HepG2 (cell line): ENCODE results near the gene JADE3.

Experiments
- CTCF ChIP-seq: sonication (generic); formaldehyde crosslinking; IDR thresholded peaks from 2 replicates; pipeline ENCODE4 v1.5.0; 2020; ENCODE audit warnings: mild to moderate bottlenecking, missing genetic modification reagents, moderate library complexity
- GTF3A ChIP-seq: sonication (generic); formaldehyde crosslinking; conservative IDR thresholded peaks from 2 replicates; pipeline ENCODE4 v1.4.0; 2020; ENCODE audit warnings: mild to moderate bottlenecking, missing genetic modification reagents
- ZNF33B ChIP-seq: sonication (generic); formaldehyde crosslinking; IDR thresholded peaks from 2 replicates; pipeline ENCODE4 v1.5.1; 2020; ENCODE audit warnings: mild to moderate bottlenecking, missing genetic modification reagents
- TF ChIP-seq, protein P1 (sequence below): sonication (generic); formaldehyde crosslinking; IDR thresholded peaks from 2 replicates; pipeline ENCODE4 v1.5.0; 2020; ENCODE audit warnings: mild to moderate bottlenecking, missing genetic modification reagents

- TF ChIP-seq, protein P1, sequence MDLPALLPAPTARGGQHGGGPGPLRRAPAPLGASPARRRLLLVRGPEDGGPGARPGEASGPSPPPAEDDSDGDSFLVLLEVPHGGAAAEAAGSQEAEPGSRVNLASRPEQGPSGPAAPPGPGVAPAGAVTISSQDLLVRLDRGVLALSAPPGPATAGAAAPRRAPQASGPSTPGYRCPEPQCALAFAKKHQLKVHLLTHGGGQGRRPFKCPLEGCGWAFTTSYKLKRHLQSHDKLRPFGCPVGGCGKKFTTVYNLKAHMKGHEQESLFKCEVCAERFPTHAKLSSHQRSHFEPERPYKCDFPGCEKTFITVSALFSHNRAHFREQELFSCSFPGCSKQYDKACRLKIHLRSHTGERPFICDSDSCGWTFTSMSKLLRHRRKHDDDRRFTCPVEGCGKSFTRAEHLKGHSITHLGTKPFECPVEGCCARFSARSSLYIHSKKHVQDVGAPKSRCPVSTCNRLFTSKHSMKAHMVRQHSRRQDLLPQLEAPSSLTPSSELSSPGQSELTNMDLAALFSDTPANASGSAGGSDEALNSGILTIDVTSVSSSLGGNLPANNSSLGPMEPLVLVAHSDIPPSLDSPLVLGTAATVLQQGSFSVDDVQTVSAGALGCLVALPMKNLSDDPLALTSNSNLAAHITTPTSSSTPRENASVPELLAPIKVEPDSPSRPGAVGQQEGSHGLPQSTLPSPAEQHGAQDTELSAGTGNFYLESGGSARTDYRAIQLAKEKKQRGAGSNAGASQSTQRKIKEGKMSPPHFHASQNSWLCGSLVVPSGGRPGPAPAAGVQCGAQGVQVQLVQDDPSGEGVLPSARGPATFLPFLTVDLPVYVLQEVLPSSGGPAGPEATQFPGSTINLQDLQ, result no peak
- TF ChIP-seq CTCF (no peak), ZNF33B (no peak), GTF3A (CRISPR knock-in tag) (no peak)
These were observed 179.0 kb downstream of the JADE3 start for GRCh38 chrX:47091149-47091775.
